Measurements from ENCODE around the gene BMP2. TPM values are rescaled to one million over a fixed set of nuclear protein-coding genes. Genes with fewer than 3 reads are reported as not detected.

Gene BMP2
- total and polyA plus RNA-seq, 2 donors (not counting 1 experiment from before 2014, with no cell fraction given): 1.9 to 10.6 TPM

- Histone ChIP-seq H3K4me2 (ENCODE audit: extremely low read depth, insufficient read depth, low read length) (no peak overlapping the region), H3K9me3 (ENCODE audit: control insufficient read depth, insufficient read depth, low read depth, low read length) (no peaks in the 10 kb centered on the region), H3K4me1 (ENCODE audit: control insufficient read depth, extremely low read depth, insufficient read depth, low read length) (no peaks in the 10 kb centered on the region), H3K4me3 (replicated peaks in 1 of 4; ENCODE audit: control extremely low read depth in 1 of 4, insufficient read depth in 1 of 4, low read depth in 3 of 4, low read length in 4 of 4) (no peak overlapping the region), H3K27ac (ENCODE audit: insufficient read depth, low read length) (no peak overlapping the region), H3K9ac (ENCODE audit: insufficient read depth, low read length) (no peak overlapping the region), H2AFZ (ENCODE audit: low read length) (no peak overlapping the region), H4K20me1 (ENCODE audit: control insufficient read depth, extremely low read depth, insufficient read depth, low read length) (no peaks in the 10 kb centered on the region), H3K36me3 (ENCODE audit: control insufficient read depth, insufficient read depth, low read length) (no peaks in the 10 kb centered on the region), H3K79me2 (ENCODE audit: control insufficient read depth, insufficient read depth, low read length) (no peaks in the 10 kb centered on the region), H3K27me3 (ENCODE audit: control insufficient read depth, insufficient read depth, low read length) (no peaks in the 10 kb centered on the region)
- DNase-seq (ENCODE audit: low read depth in 2 of 2): no peak
- TF ChIP-seq EZH2 (IDR thresholded peaks at IDR 0.05; ENCODE audit: low read length, missing control alignments): no peak
- TF ChIP-seq CTCF (conservative IDR thresholded peaks at IDR 0.05 in 1 of 2, IDR thresholded peaks at IDR 0.05 in 1 of 2; ENCODE audit: low read depth in 1 of 2, low read length in 2 of 2): no peak
Measured at GRCh38 chr20:6806275-6806674, 38.8 kb downstream of the BMP2 start.

- no peaks in the 10 kb centered on the region for H3K4me1 ChIP-seq (ENCODE audit: control insufficient read depth, extremely low read depth, insufficient read depth, low read length)
- no peaks in the 10 kb centered on the region for H3K27me3 ChIP-seq (ENCODE audit: control insufficient read depth, insufficient read depth, low read length)
- no peak overlapping the region for H3K9ac ChIP-seq (ENCODE audit: insufficient read depth, low read length)
- H2AFZ ChIP-seq (ENCODE audit: low read length): no peak overlapping the region
- DNase-seq (ENCODE audit: low read depth in 2 of 2): no peak
- no peak for TF ChIP-seq EZH2 (IDR thresholded peaks at IDR 0.05; ENCODE audit: low read length, missing control alignments)
- TF ChIP-seq CTCF (conservative IDR thresholded peaks at IDR 0.05 in 1 of 2, IDR thresholded peaks at IDR 0.05 in 1 of 2; ENCODE audit: low read depth in 1 of 2, low read length in 2 of 2): no peak
- no peak overlapping the region for H3K4me3 ChIP-seq (replicated peaks in 1 of 4; ENCODE audit: control extremely low read depth in 1 of 4, insufficient read depth in 1 of 4, low read depth in 3 of 4, low read length in 4 of 4)
- H3K9me3 ChIP-seq (ENCODE audit: control insufficient read depth, insufficient read depth, low read depth, low read length): no peaks in the 10 kb centered on the region
- H4K20me1 ChIP-seq (ENCODE audit: control insufficient read depth, extremely low read depth, insufficient read depth, low read length): no peaks in the 10 kb centered on the region
- H3K4me2 ChIP-seq (ENCODE audit: extremely low read depth, insufficient read depth, low read length): no peak overlapping the region
- H3K36me3 ChIP-seq (ENCODE audit: control insufficient read depth, insufficient read depth, low read length): no peaks in the 10 kb centered on the region
- H3K27ac ChIP-seq (ENCODE audit: insufficient read depth, low read length): no peak overlapping the region
- H3K79me2 ChIP-seq (ENCODE audit: control insufficient read depth, insufficient read depth, low read length): no peaks in the 10 kb centered on the region
Measured at GRCh38 chr20:6811262-6812035, 44.0 kb downstream of the BMP2 start.

GRCh38 chr20:6812530-6812929, 45.0 kb downstream of the BMP2 start:
- Histone ChIP-seq H3K79me2 (ENCODE audit: control insufficient read depth, insufficient read depth, low read length) (no peaks in the 10 kb centered on the region), H3K4me2 (ENCODE audit: extremely low read depth, insufficient read depth, low read length) (no peak overlapping the region), H3K4me1 (ENCODE audit: control insufficient read depth, extremely low read depth, insufficient read depth, low read length) (no peaks in the 10 kb centered on the region), H3K27me3 (ENCODE audit: control insufficient read depth, insufficient read depth, low read length) (no peaks in the 10 kb centered on the region), H3K9ac (ENCODE audit: insufficient read depth, low read length) (no peak overlapping the region), H3K4me3 (replicated peaks in 1 of 4; ENCODE audit: control extremely low read depth in 1 of 4, insufficient read depth in 1 of 4, low read depth in 3 of 4, low read length in 4 of 4) (no peak overlapping the region), H3K9me3 (ENCODE audit: control insufficient read depth, insufficient read depth, low read depth, low read length) (no peaks in the 10 kb centered on the region), H2AFZ (ENCODE audit: low read length) (no peak overlapping the region), H4K20me1 (ENCODE audit: control insufficient read depth, extremely low read depth, insufficient read depth, low read length) (no peaks in the 10 kb centered on the region), H3K36me3 (ENCODE audit: control insufficient read depth, insufficient read depth, low read length) (no peaks in the 10 kb centered on the region), H3K27ac (ENCODE audit: insufficient read depth, low read length) (no peak overlapping the region)
- TF ChIP-seq CTCF (conservative IDR thresholded peaks at IDR 0.05 in 1 of 2, IDR thresholded peaks at IDR 0.05 in 1 of 2; ENCODE audit: low read depth in 1 of 2, low read length in 2 of 2): no peak
- TF ChIP-seq EZH2 (IDR thresholded peaks at IDR 0.05; ENCODE audit: low read length, missing control alignments): no peak
- no peak for DNase-seq (ENCODE audit: low read depth in 2 of 2)
